ENCODE data around the gene CHST5.
A peak's percentile ranks its signal among the peaks of the same experiment; 100 is the strongest.

CHST5 gene

DNA sequence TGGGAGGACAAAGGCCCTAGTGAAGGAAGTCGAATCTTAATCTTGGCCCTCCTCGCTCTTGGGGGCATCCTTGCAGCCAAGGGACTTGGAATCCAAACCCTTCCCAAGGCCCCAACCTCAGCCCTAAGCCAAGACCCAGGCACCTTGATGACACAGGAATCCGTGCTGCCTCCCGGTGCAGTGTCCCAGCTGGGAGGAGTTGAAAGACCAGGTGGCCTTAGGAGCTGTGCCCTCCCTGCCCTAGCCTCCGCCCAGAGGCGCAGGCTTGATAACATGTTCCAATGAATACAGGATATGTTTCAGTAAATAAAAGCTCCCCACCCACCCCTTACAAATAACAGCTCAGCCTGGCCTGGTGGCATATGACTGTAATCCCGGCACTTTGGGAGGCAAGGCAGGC, at the start of gene CHST5:
Gene CHST5, minus strand, starts transcription at position 208 of the 400 bp plus-strand sequence. CDS start 5,724 bp downstream, outside the sequence.
- DNase-seq (ENCODE audit: low read depth in 2 of 3, low spot score in 1 of 3): no peak

DNA sequence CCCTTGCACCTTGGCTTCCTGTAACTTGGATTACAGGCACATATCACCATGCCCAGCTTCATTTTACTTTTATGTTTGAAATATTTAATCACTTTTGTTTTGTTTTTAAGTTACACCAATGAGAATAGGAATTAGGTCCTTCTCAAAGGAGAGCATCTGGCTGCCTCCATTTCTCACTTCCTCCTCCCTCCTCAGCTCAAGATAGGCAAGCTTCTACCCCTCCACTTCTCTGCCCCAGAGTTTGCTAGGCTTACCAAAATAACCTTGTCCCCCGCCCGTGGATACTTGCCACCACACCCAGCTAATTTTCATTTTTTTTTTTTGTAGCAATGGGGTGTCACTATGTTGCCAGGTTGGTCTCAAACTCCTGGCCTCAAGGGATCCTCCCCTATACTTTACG, 48.2 kb upstream of the CHST5 start:
- DNase-seq (ENCODE audit: low read depth in 2 of 3, low spot score in 1 of 3): no peak

DNA sequence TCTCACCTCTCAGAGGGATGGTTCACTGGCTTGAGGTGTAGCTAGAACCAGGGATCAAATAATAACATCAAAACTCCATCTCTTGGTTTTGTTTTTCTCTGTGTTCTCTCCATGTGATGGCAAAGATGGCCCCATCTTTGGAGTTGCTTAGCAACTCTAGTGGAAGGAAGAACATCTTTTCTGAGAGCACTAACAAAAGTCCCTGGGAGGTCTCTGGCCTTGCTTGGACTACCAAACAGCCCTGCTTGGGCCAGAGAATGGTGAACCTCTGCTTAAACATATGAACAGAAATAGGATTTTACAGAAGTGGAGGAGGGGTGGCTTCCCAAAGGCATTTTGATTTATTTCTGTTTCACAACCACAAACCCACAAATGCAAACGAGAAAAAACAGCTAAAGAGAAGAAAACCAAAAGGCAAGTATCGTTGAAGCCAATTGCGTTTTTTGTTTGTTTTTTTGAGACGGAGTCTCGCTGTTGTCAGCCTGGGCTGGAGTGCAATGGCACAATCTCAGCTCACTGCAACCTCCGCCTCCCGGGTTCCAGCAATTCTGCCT, 43.5 kb upstream of the CHST5 start:
- no peak for DNase-seq (ENCODE audit: low read depth in 2 of 3, low spot score in 1 of 3)

DNA sequence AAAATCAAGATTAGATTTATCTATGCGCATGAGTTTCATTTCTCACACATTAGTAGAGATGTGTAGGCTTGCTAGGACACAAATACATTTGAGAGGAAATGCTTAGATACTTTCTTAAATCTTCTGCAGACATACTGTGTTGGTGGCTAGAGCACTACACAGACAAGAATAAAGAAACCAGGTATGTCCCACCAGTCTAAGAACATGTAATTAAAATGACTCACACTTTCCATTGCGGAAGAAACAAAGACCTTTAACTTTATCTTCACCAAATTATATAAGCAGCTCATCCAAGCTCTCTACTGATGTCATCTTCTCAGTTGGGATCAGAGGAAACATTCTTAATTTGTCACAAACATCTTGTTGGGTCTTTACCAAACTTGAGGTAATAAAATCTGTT, 42.8 kb upstream of the CHST5 start:
- no peak for DNase-seq (ENCODE audit: low read depth in 2 of 3, low spot score in 1 of 3)

DNA sequence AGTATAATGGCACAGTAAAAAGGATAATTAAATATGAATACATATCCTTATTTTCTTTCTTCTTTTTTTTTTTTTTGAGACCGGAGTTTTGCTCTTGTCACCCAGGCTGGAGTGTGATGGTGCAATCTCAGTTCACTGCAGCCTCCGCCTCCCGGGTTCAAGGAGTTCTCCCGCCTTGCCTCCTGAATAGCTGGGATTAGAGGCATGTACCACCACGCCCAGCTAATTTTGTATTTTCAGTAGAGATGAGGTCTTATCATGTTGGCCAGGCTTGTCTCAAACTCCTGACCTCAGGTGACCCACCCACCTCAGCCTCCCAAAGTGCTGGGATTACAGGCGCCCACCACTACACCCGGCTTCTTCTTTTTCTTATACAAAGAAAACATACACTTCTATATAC, 42.3 kb upstream of the CHST5 start:
- DNase-seq (ENCODE audit: low read depth in 2 of 3, low spot score in 1 of 3): no peak

DNA sequence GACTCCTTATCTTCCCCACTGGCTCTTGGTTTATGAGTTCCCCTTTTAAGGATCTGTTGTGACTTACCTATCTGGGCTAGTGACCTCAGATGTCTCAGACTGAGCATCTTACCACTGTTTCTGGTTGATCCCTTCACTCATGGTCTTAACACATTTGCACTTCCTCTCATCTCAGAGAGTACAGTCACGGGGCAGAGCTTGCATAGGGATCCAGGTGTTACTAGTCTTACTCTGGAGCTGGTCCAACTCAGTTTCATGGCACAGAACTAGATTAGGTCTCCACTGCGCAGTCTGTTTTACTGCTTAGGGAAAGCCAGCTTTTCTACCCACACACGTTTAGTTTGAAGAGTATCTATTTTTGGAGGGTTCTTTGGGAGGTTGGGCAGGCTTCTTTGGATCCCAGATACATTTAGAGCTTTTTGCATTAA, 40.5 kb upstream of the CHST5 start:
- DNase-seq (ENCODE audit: low read depth in 2 of 3, low spot score in 1 of 3): no peak

DNA sequence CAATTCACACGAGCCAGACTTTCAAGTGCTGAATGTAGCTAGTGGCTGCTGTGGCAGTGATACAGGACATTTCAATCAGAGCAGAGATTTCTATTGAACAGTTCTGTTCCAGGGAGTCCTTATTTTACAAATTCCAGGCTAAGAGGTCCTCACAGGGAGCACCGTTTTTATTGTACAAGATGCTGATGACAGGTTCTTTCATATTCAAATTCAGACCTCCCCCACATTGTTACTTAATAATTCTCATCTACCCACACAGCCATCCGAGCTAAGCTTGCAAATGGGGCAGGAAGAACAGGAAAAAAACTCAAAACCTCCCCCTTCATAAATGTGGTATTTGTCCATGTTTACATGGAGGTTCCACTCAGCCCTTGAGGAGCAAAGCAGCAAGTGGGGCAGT, 40.0 kb upstream of the CHST5 start:
- DNase-seq (ENCODE audit: low read depth in 2 of 3, low spot score in 1 of 3): no peak

DNA sequence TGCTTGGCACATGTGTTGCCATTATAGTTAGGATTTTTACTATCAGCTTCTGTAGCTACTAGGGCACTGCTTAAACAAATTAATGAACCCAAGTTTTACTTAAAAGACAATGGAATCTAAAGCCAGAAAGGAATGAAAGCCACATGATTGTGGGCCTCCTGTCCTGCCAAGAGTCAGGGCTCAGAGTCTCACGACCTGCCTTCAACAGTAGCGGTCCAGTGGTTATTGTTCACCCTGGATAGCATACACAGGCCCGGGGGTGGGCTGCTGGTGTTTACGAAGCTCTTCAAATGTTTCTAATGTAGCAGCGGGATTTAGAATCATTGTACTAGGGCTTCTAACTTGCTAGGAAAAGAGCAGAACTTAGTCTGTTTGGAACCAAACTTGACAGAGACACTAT, 38.0 kb upstream of the CHST5 start:
- DNase-seq (ENCODE audit: low read depth in 2 of 3, low spot score in 1 of 3): no peak

DNA sequence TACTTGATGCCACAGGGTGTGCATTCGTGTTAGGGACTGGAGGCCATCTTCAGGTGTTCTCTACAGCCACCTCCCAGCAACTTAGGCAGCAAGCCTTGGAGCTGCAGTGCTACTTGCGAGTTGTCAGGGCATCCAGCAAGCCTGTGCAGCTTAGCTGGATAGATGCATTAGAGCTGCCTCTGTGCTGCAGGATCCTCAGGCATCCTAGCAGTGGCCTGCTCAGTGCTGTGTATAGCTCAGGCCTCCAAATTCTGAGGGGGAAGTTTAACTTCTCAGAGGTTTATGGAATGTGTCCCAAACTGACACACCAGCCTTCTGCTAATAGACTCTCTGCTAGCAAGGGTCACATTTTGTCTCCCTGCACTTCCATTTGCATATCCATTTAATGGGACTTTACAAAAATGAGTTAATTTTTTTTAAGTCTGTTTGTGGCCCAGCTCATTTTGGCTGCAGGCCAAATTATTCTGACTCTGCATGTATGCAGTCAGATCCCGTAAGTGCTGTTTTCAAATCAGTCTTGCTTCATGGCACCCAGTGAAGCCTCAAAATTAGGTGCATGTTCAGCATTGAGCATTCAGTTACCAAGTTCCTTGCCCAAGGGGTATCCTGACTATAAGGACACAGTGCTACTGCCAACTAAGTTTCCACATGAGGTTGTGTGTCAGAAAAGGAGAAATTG, 37.1 kb upstream of the CHST5 start:
- no peak for DNase-seq (ENCODE audit: low read depth in 2 of 3, low spot score in 1 of 3)

DNA sequence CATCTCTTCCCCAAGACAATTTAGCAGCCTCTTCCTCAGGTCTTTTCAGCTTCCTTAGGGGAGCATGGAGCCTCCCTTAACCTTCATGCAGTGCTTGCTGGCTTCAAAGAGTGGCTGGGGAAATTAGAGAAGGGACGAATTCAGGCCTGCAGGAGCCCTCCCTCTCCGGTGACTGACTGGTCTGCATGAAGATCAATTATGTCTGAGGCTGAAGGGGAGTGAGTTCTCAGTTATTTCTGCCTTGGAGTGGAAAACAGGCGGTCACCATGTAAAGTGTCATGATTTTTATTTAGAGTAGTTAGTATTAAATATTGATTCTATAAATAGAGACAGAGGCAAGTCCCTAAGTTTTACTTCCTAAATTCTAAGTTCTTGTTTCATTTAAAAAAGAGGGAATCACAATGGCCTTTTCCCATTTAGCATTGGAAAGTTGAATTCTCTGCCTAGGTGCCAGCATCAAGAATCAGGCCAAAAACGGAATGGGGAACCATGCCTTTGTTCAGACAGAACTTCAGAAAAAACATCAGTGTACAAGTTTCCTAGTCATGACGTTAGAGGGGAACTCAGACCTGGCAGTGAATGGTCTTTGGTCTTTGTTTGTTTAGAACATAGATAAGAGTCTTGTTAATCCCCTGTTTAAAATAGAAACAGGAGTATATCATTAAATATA, 34.6 kb upstream of the CHST5 start:
- no peak for DNase-seq (ENCODE audit: low read depth in 2 of 3, low spot score in 1 of 3)

DNA sequence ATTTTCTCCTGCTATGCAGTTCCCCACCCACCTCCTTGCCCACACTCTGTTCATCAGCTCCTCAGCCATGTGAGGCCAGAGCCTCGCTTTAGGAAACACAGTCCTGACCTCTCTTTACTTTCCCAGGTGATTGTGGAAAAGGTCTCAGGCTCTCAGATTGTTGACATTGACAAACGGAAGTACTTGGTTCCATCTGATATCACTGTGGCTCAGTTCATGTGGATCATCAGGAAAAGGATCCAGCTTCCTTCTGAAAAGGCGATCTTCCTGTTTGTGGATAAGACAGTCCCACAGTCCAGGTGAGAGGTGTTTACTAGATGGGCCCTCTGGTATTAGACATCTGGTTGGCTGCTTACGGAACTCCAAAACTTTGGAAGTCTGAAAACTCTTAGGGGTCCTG, 32.0 kb upstream of the CHST5 start:
- DNase-seq (ENCODE audit: low read depth in 2 of 3, low spot score in 1 of 3): no peak

DNA sequence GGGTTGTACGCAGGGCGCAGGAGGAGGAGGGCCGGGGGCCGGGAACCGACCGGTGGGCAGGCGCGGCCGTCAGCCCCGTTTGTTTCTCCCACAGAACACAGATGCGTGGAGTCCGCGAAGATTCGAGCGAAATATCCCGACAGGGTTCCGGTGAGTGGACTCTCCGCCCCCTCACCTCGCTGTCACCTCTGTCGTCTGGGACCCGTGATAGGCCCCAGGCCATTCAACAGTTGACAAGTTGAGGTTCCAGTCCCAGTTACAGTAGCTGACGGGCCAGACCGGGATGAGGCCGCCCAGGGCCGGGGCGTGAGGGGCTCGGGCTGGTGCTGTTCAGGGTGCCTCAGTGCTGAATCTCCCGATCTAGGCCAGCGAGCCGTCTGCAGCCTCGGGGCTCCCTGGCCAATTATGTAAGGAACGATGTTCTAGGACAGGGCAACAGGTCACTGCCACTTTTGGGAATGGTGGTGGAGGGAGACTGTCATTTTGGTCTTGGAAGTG, 30.9 kb upstream of the CHST5 start:
- peak in 2 of 3 donors; percentile 12 to 14 for DNase-seq (ENCODE audit: low read depth in 2 of 3, low spot score in 1 of 3)

DNA sequence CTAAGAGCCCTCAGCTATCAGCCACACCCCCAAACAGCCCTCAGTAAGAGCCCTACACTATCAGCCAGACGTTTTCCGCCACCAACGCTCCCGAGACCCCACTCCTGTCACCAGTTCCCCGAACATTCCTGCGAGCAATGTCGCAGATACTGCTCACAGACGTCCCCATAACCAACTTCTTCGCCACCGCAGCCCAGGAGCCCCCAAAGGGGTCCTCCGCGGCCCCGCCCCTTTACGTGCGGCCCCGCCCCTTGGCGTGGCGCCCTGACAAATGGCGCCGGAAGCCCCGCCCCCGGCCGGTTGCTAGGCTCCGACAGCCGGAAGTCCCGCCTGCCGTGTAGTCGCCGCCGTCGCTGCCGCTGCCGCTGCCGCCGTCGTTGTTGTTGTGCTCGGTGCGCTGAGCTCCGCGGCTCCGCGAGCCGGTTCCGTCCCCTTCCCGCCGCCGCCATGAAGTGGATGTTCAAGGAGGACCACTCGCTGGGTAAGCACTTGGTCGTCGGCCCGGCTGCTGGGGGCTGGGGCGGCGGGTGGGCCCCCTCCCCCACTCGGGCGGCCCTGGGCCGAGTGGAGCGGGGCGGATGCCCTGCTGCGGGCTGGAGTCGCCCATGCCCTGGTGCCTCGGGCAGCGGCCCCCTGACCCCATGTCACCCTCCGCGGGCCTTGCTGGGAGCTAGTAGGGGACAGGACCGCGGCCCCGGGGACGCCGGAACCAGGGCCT, 30.3 kb upstream of the CHST5 start, which contains the start of gene GABARAPL2:
Gene GABARAPL2, plus strand, starts transcription at position 340 of the 718 bp plus-strand sequence. Its CDS starts 108 bp downstream, at position 448.
- peak; percentile 75 to 88 (median 84) for DNase-seq (ENCODE audit: low read depth in 2 of 3, low spot score in 1 of 3)

DNA sequence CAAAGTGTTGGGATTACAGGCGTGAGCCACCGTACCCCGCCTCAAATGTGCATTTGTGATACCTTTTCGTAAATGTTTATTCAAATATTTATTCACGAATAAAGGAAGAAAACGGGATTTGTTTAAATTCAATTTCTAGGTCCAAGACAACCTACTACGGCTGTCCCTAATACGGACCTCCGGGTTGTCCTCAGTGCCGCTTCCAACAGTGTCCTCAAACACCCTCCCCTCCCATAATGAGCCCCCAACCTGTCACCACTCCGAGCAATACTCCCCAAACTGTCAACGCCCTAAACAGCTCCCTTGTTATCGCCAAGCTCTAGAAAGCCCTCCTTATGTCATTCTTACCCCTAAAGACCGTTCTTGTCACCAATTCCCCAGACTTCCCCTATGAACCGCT, 29.7 kb upstream of the CHST5 start:
- DNase-seq (ENCODE audit: low read depth in 2 of 3, low spot score in 1 of 3): no peak

DNA sequence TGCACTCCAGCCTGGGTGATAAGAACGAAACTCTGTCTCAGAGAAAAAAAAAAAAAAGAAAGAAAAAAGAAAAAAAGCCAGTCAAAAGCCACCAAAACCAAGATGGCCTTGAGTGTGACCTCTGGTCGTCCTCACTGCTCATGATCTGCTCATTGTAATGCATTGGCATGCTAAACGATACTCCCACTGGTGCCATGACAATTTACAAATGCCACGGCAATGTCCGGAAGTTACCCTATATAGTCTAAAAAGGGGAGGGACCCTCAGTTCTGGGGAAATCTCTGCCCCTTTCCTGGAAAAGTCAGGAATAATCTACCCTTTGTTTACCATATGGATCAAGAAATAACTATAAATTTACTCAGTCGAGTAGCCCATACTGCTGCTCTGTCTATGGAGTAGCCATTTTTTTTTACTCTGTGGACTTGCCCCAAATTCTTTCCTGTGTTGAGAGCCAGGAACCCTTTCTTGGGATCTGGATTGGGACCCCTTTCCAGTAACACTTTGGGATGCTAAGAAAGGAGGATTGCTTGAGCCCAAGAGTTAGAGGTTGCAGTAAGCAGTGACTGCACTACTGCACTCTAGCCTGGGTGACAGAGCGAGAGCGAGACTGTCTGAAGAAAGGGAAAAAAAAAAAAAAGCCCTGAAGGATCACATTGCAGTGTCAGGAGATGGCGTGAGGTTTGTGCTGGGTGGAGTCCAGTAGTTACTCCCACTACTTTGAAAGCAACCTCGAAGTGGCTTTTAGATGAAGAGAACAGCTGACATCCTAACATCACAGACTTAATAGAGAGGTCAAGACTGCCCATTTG, 23.9 kb upstream of the CHST5 start:
- no peak for DNase-seq (ENCODE audit: low read depth in 2 of 3, low spot score in 1 of 3)

DNA sequence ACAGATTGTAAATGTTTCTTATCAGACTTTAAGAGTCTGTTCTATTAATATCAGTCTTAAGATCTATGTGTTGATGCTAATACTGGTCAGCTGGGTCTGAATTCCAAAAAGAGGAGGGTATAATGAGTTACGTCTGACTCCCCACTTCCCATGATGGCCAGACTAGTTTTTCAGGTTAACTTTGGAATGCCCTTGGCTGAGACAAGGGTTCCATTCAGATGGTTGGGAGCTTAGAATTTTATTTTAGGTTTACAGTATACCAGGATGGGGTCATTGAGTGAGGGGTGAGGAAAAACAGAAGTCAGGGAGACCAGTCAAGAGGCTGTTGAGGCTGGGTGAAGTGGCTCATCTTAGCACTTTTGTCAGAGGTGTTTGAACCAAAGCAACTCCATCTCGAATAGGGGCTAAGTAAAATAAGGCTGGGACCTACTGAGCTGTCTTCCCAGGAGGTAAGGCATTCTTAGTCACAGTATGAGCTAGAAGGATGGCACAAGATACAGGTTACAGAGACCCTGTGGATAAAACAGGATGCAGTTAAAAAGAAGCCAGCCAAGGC, 23.0 kb upstream of the CHST5 start:
- DNase-seq (ENCODE audit: low read depth in 2 of 3, low spot score in 1 of 3): no peak

DNA sequence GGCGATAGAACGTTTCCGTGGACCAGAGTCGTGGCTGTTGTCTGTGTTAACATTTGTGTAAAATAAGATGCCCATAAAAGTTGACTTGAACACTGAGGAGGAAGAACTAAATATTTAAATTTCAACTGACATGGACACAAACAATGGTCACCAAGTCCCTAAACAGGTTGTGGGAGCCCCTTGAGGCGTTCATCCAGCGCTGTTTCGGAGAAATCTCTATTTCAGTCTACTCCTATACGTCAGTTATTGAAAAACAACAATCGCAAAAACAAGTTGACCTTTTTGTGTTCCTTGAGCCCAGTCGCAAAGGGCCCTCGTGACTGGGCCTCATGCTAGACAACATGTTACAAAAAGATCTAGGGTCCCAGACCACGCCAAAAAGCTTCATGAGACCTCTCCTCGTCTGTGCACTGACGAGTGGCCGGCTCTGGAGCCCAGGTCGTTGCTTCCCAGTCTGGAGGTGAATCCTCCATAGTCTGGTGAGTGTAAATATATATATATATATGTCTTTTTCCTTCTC, 20.6 kb upstream of the CHST5 start:
- no peak for DNase-seq (ENCODE audit: low read depth in 2 of 3, low spot score in 1 of 3)

DNA sequence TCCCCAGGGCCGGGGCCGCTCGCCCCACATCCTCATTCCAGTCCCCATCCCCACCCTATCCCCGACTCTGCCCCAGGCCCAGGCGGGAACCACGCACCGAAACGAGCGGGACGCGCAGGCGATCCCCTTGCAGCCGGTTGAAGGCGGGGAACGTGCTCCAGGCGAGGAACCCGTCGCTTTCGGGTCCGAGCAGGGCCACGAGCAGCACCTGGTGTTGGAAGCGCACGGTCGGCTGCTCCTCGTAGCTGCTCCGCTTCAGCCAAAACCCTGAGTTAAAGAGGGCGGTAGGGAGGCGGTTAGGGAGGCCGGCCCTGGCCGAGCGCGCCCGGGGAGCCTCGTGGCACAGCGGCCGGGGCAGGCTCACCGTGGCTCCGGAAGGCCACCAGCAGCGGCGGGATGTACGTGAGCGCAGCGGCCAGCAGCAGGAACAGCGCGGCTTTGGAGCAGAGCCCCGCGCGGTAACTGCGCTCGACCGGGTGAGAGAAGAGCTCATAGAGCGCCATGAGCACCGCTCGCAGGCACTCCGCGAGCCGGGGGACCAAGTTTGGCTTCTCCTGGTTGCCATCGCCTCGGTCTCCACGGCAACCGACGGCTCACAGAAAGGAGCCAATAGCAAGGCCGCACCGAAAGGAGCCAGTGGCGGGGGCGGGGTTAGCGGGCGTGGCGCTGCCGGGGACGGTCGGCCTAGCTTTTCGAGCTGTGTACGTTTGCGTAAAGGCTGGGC, 20.0 kb upstream of the CHST5 start, which contains the start of gene TMEM231:
Gene TMEM231, minus strand, starts transcription at position 546 of the 724 bp plus-strand sequence. Its CDS starts 43 bp downstream, at position 503.
- DNase-seq (ENCODE audit: low read depth in 2 of 3, low spot score in 1 of 3): peak; percentile 93 to 97 (median 95)

DNA sequence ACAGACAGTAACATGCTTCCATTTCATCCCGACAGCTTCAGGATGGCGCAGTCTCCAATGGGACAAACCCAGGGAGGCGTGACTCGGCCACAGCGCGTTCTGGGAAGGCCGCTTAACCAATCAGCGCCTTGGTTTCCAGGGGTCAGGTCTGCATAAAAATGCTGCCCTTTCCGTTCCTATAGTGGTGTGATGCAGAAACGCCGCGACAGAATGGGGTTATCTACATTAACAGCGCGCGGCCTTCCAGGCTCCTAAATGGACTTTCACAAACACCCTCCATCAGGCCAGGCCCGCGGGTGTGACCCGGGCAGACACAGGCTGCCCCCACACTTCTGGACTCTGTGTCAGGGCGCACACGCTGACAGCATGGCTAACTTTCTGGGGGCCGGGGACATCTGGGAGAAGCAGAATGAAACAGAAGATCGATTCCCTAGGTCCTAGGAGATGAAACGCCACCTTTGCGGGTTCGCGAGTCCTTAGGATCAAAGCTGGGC, 19.4 kb upstream of the CHST5 start:
- peak in 1 of 3 donors; percentile 14 for DNase-seq (ENCODE audit: low read depth in 2 of 3, low spot score in 1 of 3)

Measured in stimulated activated CD4-positive, alpha-beta T cell treated with anti-CD3 and anti-CD28 coated beads, Interleukin-12 subunit alpha, Interleukin-12 subunit beta, amount 100 ng/mL, for 48 hours (primary cell).